HG03521 (cell line): ENCODE measurements around the gene GNAI3.

Source experiments
- ATAC-seq: cut with Tn5 transposase; IDR thresholded peaks from one replicate; pipeline ENCODE4 v1.9.1; 2021; ENCODE audit warnings: mild to moderate bottlenecking, moderate library complexity; ENCODE audit not compliant: unreplicated experiment

GNAI3 gene

DNA sequence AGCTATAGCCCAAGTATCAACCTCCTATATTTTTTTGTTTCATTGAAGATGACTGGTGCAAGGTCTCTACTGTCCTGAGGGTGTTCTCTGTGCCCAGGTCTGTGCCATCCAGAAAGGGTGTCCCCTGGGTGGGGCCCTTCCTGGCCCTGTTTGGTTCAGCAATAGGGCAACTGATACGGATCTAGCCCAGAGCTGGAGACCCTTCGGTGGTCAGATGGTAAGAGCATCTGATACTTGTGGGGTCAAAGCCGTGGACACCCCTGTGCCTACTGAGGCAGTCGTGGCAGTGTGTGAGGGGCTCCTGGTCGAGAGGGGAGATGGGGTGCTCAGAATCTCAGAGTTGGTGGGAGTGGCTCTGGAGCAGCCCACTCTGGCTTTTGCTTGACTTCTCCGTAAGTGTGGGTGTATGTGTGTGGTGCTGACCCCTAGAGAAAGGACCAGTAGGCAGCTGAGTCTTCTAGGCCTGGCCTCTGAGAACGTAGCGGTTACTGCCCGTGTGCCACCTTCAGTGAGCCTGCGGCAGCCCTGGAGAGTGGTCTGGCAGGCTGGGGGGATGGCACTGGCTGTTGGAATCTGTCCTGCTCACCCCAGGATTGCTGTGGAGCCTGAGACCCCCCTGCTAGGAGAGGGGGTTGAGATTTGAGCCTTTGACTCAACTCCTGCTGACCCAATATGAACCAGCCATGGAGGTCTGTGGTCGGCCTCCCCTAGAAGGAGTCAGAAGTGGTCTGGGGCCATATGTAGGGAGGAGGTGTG, 73.9 kb downstream of the GNAI3 start:
- no peak for ATAC-seq

DNA sequence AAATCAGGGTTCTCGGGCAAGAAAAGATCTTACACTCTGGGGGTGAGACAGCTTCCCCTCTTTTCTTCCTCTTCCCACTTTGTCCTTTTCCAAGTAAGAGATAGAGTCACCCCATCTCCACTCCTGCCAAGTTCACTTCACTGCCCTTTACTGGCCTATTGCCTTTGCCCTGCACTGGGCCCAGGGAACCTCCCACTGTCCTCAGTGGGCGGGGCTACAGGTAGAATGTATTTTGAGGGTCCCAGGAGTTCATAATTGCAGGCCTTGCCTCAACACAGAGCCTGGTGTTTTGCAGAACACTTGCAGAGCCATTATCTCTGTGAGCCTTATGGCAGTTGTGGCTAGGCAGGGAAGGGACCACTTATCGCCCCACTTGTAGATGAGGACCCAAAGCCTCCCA, 74.5 kb downstream of the GNAI3 start:
- no peak for ATAC-seq

- no peak for ATAC-seq
These were observed 75.3 kb downstream of the GNAI3 start for GRCh38 chr1:109623601-109624161.

DNA sequence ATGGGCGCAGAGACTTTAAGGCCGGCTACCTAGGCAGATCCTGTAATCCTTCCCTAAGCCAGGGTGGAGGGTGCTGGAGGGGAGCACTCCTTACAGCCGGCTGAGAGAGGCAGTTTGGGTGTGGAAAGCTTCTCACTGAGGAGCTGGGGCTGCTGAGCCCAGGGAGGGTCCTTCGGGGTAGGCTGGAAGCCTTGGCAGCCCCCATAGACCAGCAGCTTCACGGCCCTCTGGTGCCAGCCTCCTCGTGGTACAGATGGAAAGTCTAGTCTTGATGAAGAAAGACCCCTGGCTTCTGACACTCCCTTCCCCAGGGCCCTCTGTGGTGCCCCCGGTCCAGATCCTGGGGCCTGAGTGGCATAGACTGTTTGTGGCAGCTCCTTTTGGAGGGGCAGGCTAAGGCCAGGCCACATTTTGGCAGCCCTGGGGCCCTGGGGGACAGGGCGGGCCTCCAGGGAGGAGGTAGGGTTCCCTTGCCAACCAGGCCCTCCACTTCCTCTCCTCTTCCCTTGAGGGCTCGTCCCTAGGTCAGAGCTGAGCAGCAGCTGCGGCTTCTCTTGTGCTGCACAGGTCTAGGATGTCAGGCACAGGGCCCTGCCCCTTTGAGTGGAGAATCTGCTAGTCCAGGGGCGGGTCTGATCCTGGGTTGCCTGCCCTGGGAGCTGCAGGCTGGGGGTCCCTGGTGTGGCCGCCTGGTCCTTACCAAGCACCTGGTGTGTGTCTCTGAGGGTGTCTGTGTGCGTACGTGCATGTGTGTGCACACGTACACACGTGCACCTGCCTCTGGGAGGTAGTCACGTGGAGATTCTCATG, 76.0 kb downstream of the GNAI3 start:
- ATAC-seq, result no peak

DNA sequence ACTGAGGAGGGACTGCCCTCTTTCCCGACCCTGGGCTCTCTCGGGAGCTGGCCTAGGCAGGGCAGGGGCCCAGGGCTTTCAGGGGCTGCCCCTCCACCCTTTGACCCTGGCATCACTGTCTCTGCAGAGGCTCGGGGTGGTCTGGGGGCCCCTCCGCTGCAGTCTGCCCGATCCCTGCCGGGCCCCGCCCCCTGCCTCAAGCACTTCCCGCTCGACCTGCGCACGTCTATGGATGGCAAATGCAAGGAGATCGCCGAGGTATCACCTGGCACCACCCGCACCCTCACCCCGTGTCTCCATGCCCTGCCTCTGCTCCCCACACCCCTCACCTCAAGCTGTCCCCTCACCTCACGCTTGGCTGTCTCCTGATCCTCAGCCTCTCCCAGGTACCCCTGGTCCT, 76.8 kb downstream of the GNAI3 start:
- no peak for ATAC-seq

DNA sequence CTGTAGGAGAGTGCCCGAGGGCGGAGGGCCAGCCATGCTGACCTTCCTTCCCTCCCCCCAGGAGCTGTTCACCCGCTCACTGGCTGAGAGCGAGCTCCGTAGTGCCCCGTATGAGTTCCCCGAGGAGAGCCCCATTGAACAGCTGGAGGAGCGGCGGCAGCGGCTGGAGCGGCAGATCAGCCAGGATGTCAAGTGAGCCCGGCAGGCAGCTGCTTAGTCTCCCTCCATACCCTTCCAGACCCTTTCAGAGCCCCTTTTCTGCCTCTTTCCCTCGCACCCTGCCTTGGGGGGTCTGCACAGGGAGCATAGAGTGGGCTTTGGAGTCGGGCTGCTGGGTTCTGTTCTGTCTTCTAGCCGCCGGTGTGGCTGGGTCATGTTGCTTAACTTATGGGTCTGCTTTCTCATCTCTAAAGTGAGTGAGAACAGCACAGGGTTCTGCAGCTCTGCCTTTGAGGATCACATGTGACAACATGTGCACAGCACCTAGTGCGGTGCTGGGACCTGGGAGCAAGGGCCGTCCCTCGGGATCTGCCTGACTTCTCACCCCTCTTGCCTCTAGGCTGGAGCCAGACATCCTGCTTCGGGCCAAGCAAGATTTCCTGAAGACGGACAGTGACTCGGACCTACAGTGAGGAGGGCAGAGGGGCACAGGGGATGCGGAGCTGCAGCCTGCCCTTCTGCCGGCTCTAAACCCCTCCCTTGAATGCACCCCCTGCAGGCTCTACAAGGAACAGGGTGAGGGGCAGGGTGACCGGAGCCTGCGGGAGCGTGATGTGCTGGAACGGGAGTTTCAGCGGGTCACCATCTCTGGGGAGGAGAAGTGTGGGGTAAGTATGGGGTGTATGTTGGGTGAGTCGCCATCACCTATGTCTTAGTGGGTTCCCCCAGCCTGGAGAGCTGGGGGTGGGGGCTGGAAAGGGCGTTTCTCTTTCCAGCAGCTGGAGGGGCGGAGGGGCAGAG, 77.5 kb downstream of the GNAI3 start:
- no peak for ATAC-seq

- ATAC-seq, result no peak
These were observed 78.4 kb downstream of the GNAI3 start for GRCh38 chr1:109626682-109627408.

DNA sequence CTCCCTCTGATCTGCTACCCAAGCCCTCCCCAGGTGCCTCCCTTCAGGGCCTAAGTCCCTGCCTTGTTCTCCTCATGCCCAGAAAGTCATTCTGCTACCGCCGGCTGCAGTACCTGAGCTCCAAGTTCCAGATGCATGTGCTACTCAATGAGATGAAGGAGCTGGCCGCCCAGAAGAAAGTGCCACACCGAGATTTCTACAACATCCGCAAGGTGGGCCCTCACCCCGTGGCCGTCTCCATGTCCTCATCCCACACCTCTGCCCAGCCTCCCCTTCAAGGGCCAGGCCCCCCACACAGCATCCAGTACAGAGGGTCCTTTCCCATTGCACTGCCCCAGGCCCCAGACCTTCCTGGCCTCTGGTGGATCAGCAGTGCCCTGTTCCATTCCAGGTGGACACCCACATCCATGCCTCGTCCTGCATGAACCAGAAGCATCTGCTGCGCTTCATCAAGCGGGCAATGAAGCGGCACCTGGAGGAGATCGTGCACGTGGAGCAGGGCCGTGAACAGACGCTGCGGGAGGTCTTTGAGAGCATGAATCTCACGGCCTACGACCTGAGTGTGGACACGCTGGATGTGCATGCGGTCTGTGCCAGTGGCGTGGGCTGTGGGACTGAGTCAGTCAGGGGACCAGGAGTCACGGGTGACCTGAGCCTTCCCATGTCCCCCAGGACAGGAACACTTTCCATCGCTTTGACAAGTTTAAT, 79.4 kb downstream of the GNAI3 start:
- no peak for ATAC-seq

GRCh38 chr1:109628540-109629321, 80.3 kb downstream of the GNAI3 start:
- ATAC-seq, result no peak

DNA sequence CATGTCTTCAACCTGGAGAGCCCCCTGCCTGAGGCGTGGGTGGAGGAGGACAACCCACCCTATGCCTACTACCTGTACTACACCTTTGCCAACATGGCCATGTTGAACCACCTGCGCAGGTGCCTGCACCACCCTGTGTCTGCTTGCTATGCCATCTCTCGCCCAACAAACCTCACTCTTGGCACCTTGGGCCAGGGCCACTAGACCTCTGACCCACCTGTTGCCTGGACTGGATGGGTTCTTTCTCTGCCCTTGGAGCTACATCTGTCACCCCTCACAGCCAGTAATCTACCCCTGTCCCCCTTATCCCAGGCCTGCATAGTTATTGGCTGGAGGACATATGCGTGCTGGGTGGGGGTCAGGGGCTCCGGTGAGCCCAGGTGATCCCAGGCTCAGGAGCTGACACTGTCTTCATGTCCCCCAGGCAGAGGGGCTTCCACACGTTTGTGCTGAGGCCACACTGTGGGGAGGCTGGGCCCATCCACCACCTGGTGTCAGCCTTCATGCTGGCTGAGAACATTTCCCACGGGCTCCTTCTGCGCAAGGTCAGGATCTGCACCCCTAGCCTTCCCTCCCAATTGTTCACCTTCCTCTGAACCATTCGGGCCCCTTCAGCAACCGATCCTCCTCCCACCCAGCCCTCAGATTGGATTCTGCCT, 81.1 kb downstream of the GNAI3 start:
- no peak for ATAC-seq

DNA sequence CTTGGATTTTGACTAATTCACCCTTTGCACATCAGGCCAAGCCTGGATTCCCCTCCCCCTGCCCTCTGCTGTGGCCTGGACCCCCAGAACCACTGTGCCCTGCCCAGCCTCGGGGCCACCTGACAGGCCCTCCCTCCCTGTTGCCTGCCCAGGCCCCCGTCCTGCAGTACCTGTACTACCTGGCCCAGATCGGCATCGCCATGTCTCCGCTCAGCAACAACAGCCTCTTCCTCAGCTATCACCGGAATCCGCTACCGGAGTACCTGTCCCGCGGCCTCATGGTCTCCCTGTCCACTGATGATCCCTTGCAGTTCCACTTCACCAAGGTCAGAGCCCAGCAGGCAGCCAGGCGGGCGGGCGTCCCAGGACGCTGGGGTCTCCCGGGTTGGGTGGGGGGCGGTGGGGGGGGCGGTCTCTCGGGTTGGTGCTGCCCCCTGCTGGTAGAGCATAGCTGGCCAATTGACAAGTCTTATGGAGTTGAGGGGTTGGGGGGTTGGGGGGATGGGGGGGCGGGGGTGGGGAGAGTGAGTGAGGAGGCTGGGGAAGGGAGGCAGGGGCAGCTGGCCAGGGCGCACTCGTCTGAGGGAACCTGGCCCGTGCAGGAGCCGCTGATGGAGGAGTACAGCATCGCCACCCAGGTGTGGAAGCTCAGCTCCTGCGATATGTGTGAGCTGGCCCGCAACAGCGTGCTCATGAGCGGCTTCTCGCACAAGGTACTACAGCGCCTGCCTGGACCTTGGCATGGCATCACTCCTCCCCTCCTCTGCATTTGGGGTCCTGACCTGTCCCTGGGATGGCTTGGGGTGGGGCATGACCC, 81.9 kb downstream of the GNAI3 start:
- ATAC-seq, result no peak

- no peak for ATAC-seq
These were observed 82.6 kb downstream of the GNAI3 start for GRCh38 chr1:109630898-109631512.

- no peak for ATAC-seq
These were observed 83.4 kb downstream of the GNAI3 start for GRCh38 chr1:109631513-109632505.

DNA sequence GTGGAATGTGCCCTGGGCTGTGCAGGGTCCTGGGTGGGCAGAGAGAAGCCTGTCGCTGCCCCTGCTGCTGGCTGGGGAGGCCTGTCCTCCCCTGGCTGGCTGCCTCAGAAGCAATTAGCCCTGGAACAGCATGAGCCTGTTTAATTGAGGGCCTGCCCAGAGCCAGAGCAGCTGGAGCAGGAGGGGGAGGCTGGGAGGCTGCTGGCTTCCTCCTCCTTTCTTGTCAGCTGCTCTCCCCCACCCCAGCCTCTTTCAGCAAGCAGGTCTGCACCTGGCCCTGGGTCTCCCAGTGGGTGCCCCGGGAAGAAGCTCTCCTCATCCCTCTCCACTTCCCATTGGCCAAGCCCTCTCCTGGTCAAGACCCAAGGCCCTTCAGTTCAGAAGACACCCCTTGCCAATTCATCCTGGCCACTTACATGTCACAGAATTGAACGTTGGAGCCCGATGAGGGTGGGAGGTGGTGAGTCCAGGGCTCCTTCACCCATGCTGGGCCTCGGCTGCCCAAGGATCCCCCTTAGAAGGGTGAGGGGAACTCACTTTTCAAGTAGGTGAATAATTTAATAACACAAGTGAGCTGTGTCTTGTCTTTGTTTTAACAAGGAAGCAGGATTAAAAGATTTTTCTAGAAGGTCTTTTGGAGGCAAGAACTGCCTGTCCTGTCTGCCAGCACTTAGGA, 84.4 kb downstream of the GNAI3 start:
- no peak for ATAC-seq

- ATAC-seq, result no peak
These were observed 85.9 kb downstream of the GNAI3 start for GRCh38 chr1:109634292-109634691.
